ENCODE data around the gene PAFAH1B1. TPM values are rescaled to one million over a fixed set of nuclear protein-coding genes. Genes with fewer than 3 reads are reported as not detected.

The PAFAH1B1 gene
- total and polyA plus RNA-seq, 2 donors (not counting 3 experiments of a cell fraction or from before 2014, with no cell fraction given), result 46.5 to 158 TPM

GRCh38 chr17:2582493-2582892 lies 11.0 kb upstream of the PAFAH1B1 start:
- CTCF ChIA-PET, result no interaction called here
- no peak overlapping the region for H3K4me2 ChIP-seq (ENCODE audit: insufficient read depth, low read length)
- no peak overlapping the region for H3K9ac ChIP-seq (replicated peaks; ENCODE audit: extremely low read depth, insufficient read depth, low read length)
- no peak overlapping the region for H2AFZ ChIP-seq (ENCODE audit: low read depth, low read length)
- BruUV-seq (replicated peaks), result no TSS peak
- H3K9me1 ChIP-seq (replicated peaks; ENCODE audit: control insufficient read depth, extremely low read depth, insufficient read depth, low read length), result no peaks in the 10 kb centered on the region
- DNase-seq (ENCODE audit: low read depth, low spot score) (no peak), FAIRE-seq (no peak)
- dilution Hi-C loops (cut with MboI; ENCODE audit: extremely low pct_ligation_motif_present, low sequenced_read_pairs), result no loop called here
- peaks cover 8 to 13% of the 10 kb centered on the region in 2 experiments for H3K27me3 ChIP-seq (ENCODE audit: control insufficient read depth in 2 of 2, insufficient read depth in 2 of 2, low read length in 2 of 2)
- no peak overlapping the region for H3K27ac ChIP-seq (ENCODE audit: insufficient read depth, low read depth, low read length)
- intact Hi-C loops (cut with micrococcal nuclease), result no loop called here
- no peaks in the 10 kb centered on the region for H4K20me1 ChIP-seq (replicated peaks; ENCODE audit: control insufficient read depth, extremely low read depth, insufficient read depth, low read length)
- POLR2A ChIA-PET, result no interaction called here
- H3K36me3 ChIP-seq (ENCODE audit: control insufficient read depth in 2 of 2, extremely low read depth in 1 of 2, insufficient read depth in 2 of 2, low read length in 2 of 2), result no peaks in the 10 kb centered on the region
- H3K79me2 ChIP-seq (ENCODE audit: control insufficient read depth, insufficient read depth, low read length), result no peaks in the 10 kb centered on the region
- H3K4me1 ChIP-seq (ENCODE audit: control insufficient read depth, extremely low read depth, insufficient read depth, low read length), result no peaks in the 10 kb centered on the region
- H3K4me3 ChIP-seq (replicated peaks in 1 of 3; ENCODE audit: insufficient read depth in 1 of 3, low read depth in 1 of 3, low read length in 3 of 3), result no peak overlapping the region
- TF ChIP-seq FOS (IDR thresholded peaks at IDR 0.05; ENCODE audit: borderline replicate concordance, insufficient read depth, low read length), result no peak
- no peak for TF ChIP-seq JUN (IDR thresholded peaks at IDR 0.05; ENCODE audit: borderline replicate concordance, insufficient read depth, insufficient read length, low read depth)
- TF ChIP-seq POLR2A (IDR thresholded peaks at IDR 0.05; ENCODE audit: low read depth, low read length), result no peak
- no peak for TF ChIP-seq MYC (IDR thresholded peaks at IDR 0.05; ENCODE audit: low read depth, low read length)
- TF ChIP-seq EZH2 (IDR thresholded peaks at IDR 0.05; ENCODE audit: borderline replicate concordance, low read depth, low read length, severe bottlenecking), result no peak
- TF ChIP-seq MAX (IDR thresholded peaks at IDR 0.05; ENCODE audit: insufficient read depth, insufficient read length), result no peak
- no peak for TF ChIP-seq GATA2 (IDR thresholded peaks at IDR 0.05; ENCODE audit: insufficient read depth, insufficient read length, low read depth, low read length)
- no peak for TF ChIP-seq POLR2AphosphoS5 (IDR thresholded peaks at IDR 0.05; ENCODE audit: insufficient read depth, low read depth, low read length)
- no peak for TF ChIP-seq CTCF (IDR thresholded peaks at IDR 0.05; ENCODE audit: extremely low read depth in 1 of 2, insufficient read depth in 1 of 2, low read depth in 1 of 2, low read length in 2 of 2)
- H3K9me3 ChIP-seq (replicated peaks; ENCODE audit: control insufficient read depth, insufficient read depth, low read length), result no peaks in the 10 kb centered on the region
